Neural progenitor cell (in vitro differentiated cells): ENCODE results near the gene PPM1B. TPM values are rescaled to one million over a fixed set of nuclear protein-coding genes. Genes with fewer than 3 reads are reported as not detected.
A peak's percentile ranks its signal among the peaks of the same experiment; 100 is the strongest.

Source experiments
- DNase-seq: peaks from one replicate; pipeline ENCODE4 v3.0.0-alpha.2; 2016; ENCODE audit warnings: low spot score
- H2AFZ ChIP-seq: fragments of 200-600 bp; sonication (generic); replicated peaks from 2 replicates; pipeline ENCODE4 v1.6.1; 2016; ENCODE audit warnings: antibody characterized with exemption
- H3F3A ChIP-seq: fragments of 200-600 bp; sonication (generic); 2 replicates; pipeline ENCODE4 v1.6.1; 2016; ENCODE audit warnings: antibody characterized with exemption, low read depth
- H3K27ac ChIP-seq: fragments of 200-600 bp; sonication (generic); 2 replicates; pipeline ENCODE4 v1.5.1; 2016; ENCODE audit warnings: mild to moderate bottlenecking
- H3K27me3 ChIP-seq: fragments of 200-600 bp; sonication (generic); 2 replicates; pipeline ENCODE4 v1.6.1; 2016; ENCODE audit warnings: mild to moderate bottlenecking, moderate library complexity
- H3K36me3 ChIP-seq: fragments of 200-600 bp; sonication (generic); 2 replicates; pipeline ENCODE4 v1.5.1; 2016
- H3K4me1 ChIP-seq: fragments of 200-600 bp; sonication (generic); 2 replicates; pipeline ENCODE4 v1.6.1; 2016; ENCODE audit warnings: mixed run types
- H3K4me2 ChIP-seq: fragments of 200-600 bp; sonication (generic); 2 replicates; pipeline ENCODE4 v1.6.1; 2016
- H3K4me3 ChIP-seq: fragments of 200-600 bp; sonication (generic); 2 replicates; pipeline ENCODE4 v1.5.1; 2016
- H3K79me2 ChIP-seq: fragments of 200-600 bp; sonication (generic); 2 replicates; pipeline ENCODE4 v1.6.1; 2016; ENCODE audit warnings: low read depth
- H3K9ac ChIP-seq: fragments of 200-600 bp; sonication (generic); 2 replicates; pipeline ENCODE4 v1.6.1; 2016
- H3K9me3 ChIP-seq: fragments of 200-600 bp; sonication (generic); 2 replicates; pipeline ENCODE4 v1.5.1; 2016; ENCODE audit warnings: low read depth
- H4K20me1 ChIP-seq: fragments of 200-600 bp; sonication (generic); 2 replicates; pipeline ENCODE4 v1.6.1; 2016; ENCODE audit warnings: low read depth
- H3K27ac Mint-ChIP-seq: 3 replicates; pipeline ENCODE4 v1.8.0; 2021; ENCODE audit warnings: mixed read lengths
- H3K27me3 Mint-ChIP-seq: 2 replicates; pipeline ENCODE4 v1.8.0; 2022; ENCODE audit warnings: low read depth, mild to moderate bottlenecking, inconsistent platforms, moderate library complexity, mixed read lengths; ENCODE audit not compliant: insufficient read depth
- H3K36me3 Mint-ChIP-seq: 3 replicates; pipeline ENCODE4 v1.8.0; 2021; ENCODE audit warnings: mixed read lengths
- H3K4me1 Mint-ChIP-seq: 3 replicates; pipeline ENCODE4 v1.8.0; 2021; ENCODE audit warnings: mixed read lengths
- H3K4me3 Mint-ChIP-seq: 3 replicates; pipeline ENCODE4 v1.8.0; 2021; ENCODE audit warnings: mild to moderate bottlenecking, moderate library complexity, mixed read lengths
- H3K9me3 Mint-ChIP-seq: 3 replicates; pipeline ENCODE4 v1.8.0; 2020; ENCODE audit warnings: mixed read lengths
- EZH2 ChIP-seq: fragments of 200-600 bp; sonication (generic); IDR thresholded peaks from 2 replicates; pipeline ENCODE4 v1.6.1; 2017; ENCODE audit warnings: antibody characterized with exemption, mild to moderate bottlenecking, moderate library complexity
- EZH2phosphoT487 ChIP-seq: fragments of 200-600 bp; sonication (generic); IDR thresholded peaks from 2 replicates; pipeline ENCODE4 v1.6.1; 2017; ENCODE audit warnings: antibody characterized with exemption
- total RNA-seq: library from RNA; depleted of rRNA; stranded (reverse); fragments of >200 nt; gene quantifications from 2 replicates; pipeline ENCODE4 v1.2.3, GENCODE V29; 2015; ENCODE audit warnings: low replicate concordance
- TF ChIP-seq, protein P1 (sequence below): fragments of 200-600 bp; sonication (generic); IDR thresholded peaks from 2 replicates; pipeline ENCODE4 v1.5.1; 2017; ENCODE audit warnings: antibody characterized with exemption, mild to moderate bottlenecking

Gene PPM1B
- total RNA-seq, 1 donor from 2014 or later, result 86.6 TPM

DNA sequence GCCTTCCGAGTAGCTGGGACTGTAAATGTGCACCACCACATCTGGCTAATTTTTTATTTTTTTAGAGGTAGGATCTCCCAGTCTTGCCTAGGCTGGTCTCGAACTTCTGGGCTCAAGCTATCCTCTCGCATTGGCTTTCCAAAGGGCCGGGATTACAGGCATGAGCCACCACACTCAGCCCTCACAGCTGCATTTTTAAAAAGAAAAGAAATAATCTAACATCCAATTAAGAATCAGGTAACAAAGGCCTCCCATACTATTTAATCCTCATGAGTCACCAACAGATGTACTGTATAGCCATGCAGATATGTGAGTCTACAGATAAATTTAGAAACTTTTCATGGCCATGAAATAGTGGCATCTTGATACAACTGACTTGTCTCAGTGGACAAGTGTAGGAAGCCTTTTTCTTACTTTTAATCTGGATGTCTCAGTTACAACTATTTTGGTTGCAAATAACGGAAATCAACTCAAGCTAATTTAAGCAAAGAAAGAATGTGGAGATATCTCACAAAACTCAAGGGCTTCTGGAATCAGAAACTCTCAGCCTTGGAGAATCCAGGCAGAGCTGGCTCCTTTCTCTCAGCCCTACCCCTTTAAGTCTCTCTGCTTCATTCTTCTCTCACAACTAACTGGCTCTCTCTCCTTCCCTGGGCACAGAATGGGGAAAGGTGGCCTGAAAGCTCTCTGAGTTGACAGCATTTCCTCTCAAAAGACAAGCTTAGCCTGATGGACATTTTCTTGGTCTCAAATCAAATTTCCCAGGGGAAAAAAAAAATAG is 12.8 kb upstream of the PPM1B start:
- Histone ChIP-seq H3K4me3 (no peak overlapping the region), H3K36me3 (no peaks in the 10 kb centered on the region), H3K79me2 (no peaks in the 10 kb centered on the region), H3K27me3 (no peaks in the 10 kb centered on the region), H3K4me2 (no peak overlapping the region), H3K9ac (no peak overlapping the region), H3K4me1 (no peaks in the 10 kb centered on the region), H4K20me1 (no peaks in the 10 kb centered on the region), H2AFZ (peak overlapping the region; percentile 52), H3K9me3 (no peaks in the 10 kb centered on the region), H3F3A (peaks cover 13% of the 10 kb centered on the region), H3K27ac (peak overlapping the region; percentile 8)
- H3K4me3 Mint-ChIP-seq, result no peak overlapping the region
- no peaks in the 10 kb centered on the region for H3K4me1 Mint-ChIP-seq
- peaks cover under 1% of the 10 kb centered on the region for H3K27me3 Mint-ChIP-seq
- H3K9me3 Mint-ChIP-seq, result no peaks in the 10 kb centered on the region
- H3K27ac Mint-ChIP-seq, result no peak overlapping the region
- no peak for DNase-seq
- H3K36me3 Mint-ChIP-seq, result no peaks in the 10 kb centered on the region
- TF ChIP-seq, protein P1, sequence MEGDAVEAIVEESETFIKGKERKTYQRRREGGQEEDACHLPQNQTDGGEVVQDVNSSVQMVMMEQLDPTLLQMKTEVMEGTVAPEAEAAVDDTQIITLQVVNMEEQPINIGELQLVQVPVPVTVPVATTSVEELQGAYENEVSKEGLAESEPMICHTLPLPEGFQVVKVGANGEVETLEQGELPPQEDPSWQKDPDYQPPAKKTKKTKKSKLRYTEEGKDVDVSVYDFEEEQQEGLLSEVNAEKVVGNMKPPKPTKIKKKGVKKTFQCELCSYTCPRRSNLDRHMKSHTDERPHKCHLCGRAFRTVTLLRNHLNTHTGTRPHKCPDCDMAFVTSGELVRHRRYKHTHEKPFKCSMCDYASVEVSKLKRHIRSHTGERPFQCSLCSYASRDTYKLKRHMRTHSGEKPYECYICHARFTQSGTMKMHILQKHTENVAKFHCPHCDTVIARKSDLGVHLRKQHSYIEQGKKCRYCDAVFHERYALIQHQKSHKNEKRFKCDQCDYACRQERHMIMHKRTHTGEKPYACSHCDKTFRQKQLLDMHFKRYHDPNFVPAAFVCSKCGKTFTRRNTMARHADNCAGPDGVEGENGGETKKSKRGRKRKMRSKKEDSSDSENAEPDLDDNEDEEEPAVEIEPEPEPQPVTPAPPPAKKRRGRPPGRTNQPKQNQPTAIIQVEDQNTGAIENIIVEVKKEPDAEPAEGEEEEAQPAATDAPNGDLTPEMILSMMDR, result no peak
- TF ChIP-seq EZH2phosphoT487 (no peak), EZH2 (no peak)

DNA sequence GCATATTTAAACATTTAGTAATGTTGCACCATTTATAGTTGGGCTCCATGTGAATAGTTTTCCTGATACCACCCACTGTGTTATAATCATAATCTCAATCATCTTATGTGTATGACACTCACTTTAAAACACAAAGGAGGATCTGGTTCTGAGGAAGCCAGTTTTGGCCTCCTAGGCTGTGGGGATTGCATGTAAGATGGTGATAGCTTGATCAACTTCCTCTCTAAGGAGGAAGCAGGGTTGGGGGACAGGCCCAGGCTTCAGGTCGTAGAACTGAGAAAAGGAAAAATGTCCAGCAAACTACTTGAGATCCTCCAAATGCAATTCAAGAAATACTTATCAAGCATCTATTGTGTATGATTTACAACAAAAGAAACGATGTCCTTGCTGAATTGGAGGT is 4.9 kb upstream of the PPM1B start:
- no peak overlapping the region for H3K9ac ChIP-seq
- peaks cover under 1% of the 10 kb centered on the region for H3K79me2 ChIP-seq
- H3K9me3 Mint-ChIP-seq, result peaks cover 17% of the 10 kb centered on the region
- no peaks in the 10 kb centered on the region for H3K9me3 ChIP-seq
- peaks cover 11% of the 10 kb centered on the region for H3K27me3 Mint-ChIP-seq
- H2AFZ ChIP-seq, result no peak overlapping the region
- no peaks in the 10 kb centered on the region for H3K36me3 ChIP-seq
- H3K4me1 ChIP-seq, result no peaks in the 10 kb centered on the region
- no peaks in the 10 kb centered on the region for H4K20me1 ChIP-seq
- no peak for DNase-seq
- no peak overlapping the region for H3K4me3 ChIP-seq
- peaks cover 16% of the 10 kb centered on the region for H3F3A ChIP-seq
- no peak overlapping the region for H3K27ac ChIP-seq
- H3K27me3 ChIP-seq, result no peaks in the 10 kb centered on the region
- peaks cover 3% of the 10 kb centered on the region for H3K36me3 Mint-ChIP-seq
- H3K4me2 ChIP-seq, result no peak overlapping the region
- peaks cover 7% of the 10 kb centered on the region for H3K4me1 Mint-ChIP-seq
- TF ChIP-seq EZH2phosphoT487 (no peak), EZH2 (no peak)
- TF ChIP-seq, protein P1, result no peak
- no peak overlapping the region for H3K27ac Mint-ChIP-seq
- H3K4me3 Mint-ChIP-seq, result no peak overlapping the region

DNA sequence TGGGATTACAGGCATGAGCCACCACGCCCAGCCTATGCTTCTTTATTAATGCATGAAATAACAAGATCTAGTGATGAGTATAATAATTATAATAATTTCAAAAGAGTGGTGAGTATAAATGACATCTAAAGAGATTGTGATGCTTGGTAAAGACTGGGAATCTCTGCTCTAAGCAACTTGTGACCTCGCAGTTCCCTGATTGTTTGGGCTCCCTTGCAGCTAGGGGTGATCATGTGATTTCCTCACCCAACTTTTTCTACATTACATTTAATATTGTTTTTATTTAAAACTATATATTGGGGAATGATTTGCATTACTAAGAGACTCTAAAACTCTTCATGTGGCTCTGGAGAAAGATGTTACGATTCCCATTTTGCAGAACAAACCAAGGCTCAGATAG is 4.1 kb upstream of the PPM1B start:
- H3K27me3 Mint-ChIP-seq, result peaks cover 11% of the 10 kb centered on the region
- Histone ChIP-seq H2AFZ (no peak overlapping the region), H3K4me1 (no peaks in the 10 kb centered on the region), H3F3A (peaks cover 21% of the 10 kb centered on the region), H3K36me3 (no peaks in the 10 kb centered on the region), H3K27ac (no peak overlapping the region), H4K20me1 (peaks cover 5% of the 10 kb centered on the region), H3K27me3 (no peaks in the 10 kb centered on the region), H3K9me3 (no peaks in the 10 kb centered on the region), H3K9ac (no peak overlapping the region), H3K79me2 (peaks cover 9% of the 10 kb centered on the region), H3K4me3 (no peak overlapping the region), H3K4me2 (no peak overlapping the region)
- peaks cover 7% of the 10 kb centered on the region for H3K4me1 Mint-ChIP-seq
- peaks cover 17% of the 10 kb centered on the region for H3K9me3 Mint-ChIP-seq
- DNase-seq, result no peak
- no peak for TF ChIP-seq EZH2phosphoT487
- TF ChIP-seq, protein P1, result no peak
- TF ChIP-seq EZH2, result no peak
- H3K27ac Mint-ChIP-seq, result no peak overlapping the region
- H3K4me3 Mint-ChIP-seq, result no peak overlapping the region
- peaks cover 3% of the 10 kb centered on the region for H3K36me3 Mint-ChIP-seq
